MCF 10A (cell line): ENCODE measurements around the gene SOWAHA. TPM values are rescaled to one million over a fixed set of nuclear protein-coding genes. Genes with fewer than 3 reads are reported as not detected.

Experiments
- BruUV-seq: library from RNA; stranded (reverse); fragments of 400-500 nt; replicated peaks from 2 replicates; lab custom pipeline; 2021; lab: Mats Ljungman, UMichigan
- CTCF ChIA-PET: fragments of 300-600 bp; sonication (Branson Sonifier 250); formaldehyde crosslinking; extraction: SDS; loops from one replicate; lab custom pipeline; 2021; ENCODE audit warnings: antibody characterized with exemption, inconsistent platforms; lab: Yijun Ruan, JAX
- POLR2A ChIA-PET: fragments of 300-600, 350-650 bp; sonication (Branson Sonifier 250); formaldehyde crosslinking; extraction: SDS; loops from one replicate; lab custom pipeline; 2020; ENCODE audit warnings: antibody characterized with exemption, inconsistent platforms; lab: Yijun Ruan, JAX
- DNase-seq: peaks from one replicate; pipeline ENCODE4 v3.0.0-alpha.2; 2018; ENCODE audit not compliant: unreplicated experiment
- H3K27ac Mint-ChIP-seq: one replicate; pipeline ENCODE4 v1.8.0; 2022; ENCODE audit warnings: mild to moderate bottlenecking, low read depth, mixed read lengths; ENCODE audit not compliant: unreplicated experiment
- H3K27me3 Mint-ChIP-seq: one replicate; pipeline ENCODE4 v1.8.0; 2022; ENCODE audit warnings: mixed read lengths; ENCODE audit not compliant: insufficient read depth, unreplicated experiment
- H3K36me3 Mint-ChIP-seq: one replicate; pipeline ENCODE4 v1.8.0; 2022; ENCODE audit warnings: mild to moderate bottlenecking, moderate library complexity, mixed read lengths; ENCODE audit not compliant: insufficient read depth, unreplicated experiment
- H3K4me1 Mint-ChIP-seq: one replicate; pipeline ENCODE4 v1.8.0; 2022; ENCODE audit warnings: mixed read lengths; ENCODE audit not compliant: insufficient read depth, unreplicated experiment
- H3K4me3 Mint-ChIP-seq: one replicate; pipeline ENCODE4 v1.8.0; 2022; ENCODE audit warnings: mild to moderate bottlenecking, moderate library complexity, mixed read lengths; ENCODE audit not compliant: unreplicated experiment
- H3K9me3 Mint-ChIP-seq: one replicate; pipeline ENCODE4 v1.8.0; 2022; ENCODE audit warnings: mixed read lengths; ENCODE audit not compliant: unreplicated experiment
- intact Hi-C: fragments of 100-400 bp; cut with micrococcal nuclease; formaldehyde crosslinking; loops from 2 replicates; pipeline ENCODE4 v1.14.1; 2022
- total RNA-seq: library from RNA; stranded (reverse); gene quantifications from 2 replicates; pipeline ENCODE4 v1.2.3, GENCODE V29; 2022
- TF ChIP-seq, protein P1 (sequence below): fragments of 200-600 bp; IDR thresholded peaks from one replicate; pipeline ENCODE4 v1.8.0; 2022; ENCODE audit warnings: antibody characterized with exemption, mild to moderate bottlenecking; ENCODE audit not compliant: unreplicated experiment

SOWAHA gene
- total RNA-seq, 1 experiment from 2014 or later: not detected

GRCh38 chr5:132812123-132812765 is 858 bp upstream of the SOWAHA start:
- BruUV-seq: no TSS peak
- intact Hi-C loops: no loop called here
- peak overlapping the region; percentile 68 for H3K4me3 Mint-ChIP-seq
- H3K36me3 Mint-ChIP-seq: no peaks in the 10 kb centered on the region
- H3K27me3 Mint-ChIP-seq: peaks cover 30% of the 10 kb centered on the region
- ChIA-PET CTCF (interaction anchor here (5.7 kb wide), 1 partner anchor 8 kb away, joined by 58 read pairs; no protein-coding TSS in a partner anchor), POLR2A (no interaction called here)
- H3K4me1 Mint-ChIP-seq: peaks cover 4% of the 10 kb centered on the region
- no peak for DNase-seq
- no peaks in the 10 kb centered on the region for H3K9me3 Mint-ChIP-seq
- H3K27ac Mint-ChIP-seq: no peak overlapping the region
- TF ChIP-seq, protein P1, sequence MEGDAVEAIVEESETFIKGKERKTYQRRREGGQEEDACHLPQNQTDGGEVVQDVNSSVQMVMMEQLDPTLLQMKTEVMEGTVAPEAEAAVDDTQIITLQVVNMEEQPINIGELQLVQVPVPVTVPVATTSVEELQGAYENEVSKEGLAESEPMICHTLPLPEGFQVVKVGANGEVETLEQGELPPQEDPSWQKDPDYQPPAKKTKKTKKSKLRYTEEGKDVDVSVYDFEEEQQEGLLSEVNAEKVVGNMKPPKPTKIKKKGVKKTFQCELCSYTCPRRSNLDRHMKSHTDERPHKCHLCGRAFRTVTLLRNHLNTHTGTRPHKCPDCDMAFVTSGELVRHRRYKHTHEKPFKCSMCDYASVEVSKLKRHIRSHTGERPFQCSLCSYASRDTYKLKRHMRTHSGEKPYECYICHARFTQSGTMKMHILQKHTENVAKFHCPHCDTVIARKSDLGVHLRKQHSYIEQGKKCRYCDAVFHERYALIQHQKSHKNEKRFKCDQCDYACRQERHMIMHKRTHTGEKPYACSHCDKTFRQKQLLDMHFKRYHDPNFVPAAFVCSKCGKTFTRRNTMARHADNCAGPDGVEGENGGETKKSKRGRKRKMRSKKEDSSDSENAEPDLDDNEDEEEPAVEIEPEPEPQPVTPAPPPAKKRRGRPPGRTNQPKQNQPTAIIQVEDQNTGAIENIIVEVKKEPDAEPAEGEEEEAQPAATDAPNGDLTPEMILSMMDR: no peak

GRCh38 chr5:132813599-132814502 is 749 bp downstream of the SOWAHA start:
- BruUV-seq: no TSS peak
- no peak overlapping the region for H3K4me3 Mint-ChIP-seq
- ChIA-PET CTCF (interaction anchor here (0.6 to 1.2 kb wide), 4 partner anchors 12 to 52 kb away, joined by 3 to 4 read pairs (median 4); no protein-coding TSS in a partner anchor), POLR2A (interaction anchor here (0.7 to 1.4 kb wide), 4 partner anchors 16 to 76 kb away, joined by 3 to 7 read pairs (median 3); partner anchors contain the start of genes GDF9, KIF3A, SHROOM1 and UQCRQ)
- peaks cover 30% of the 10 kb centered on the region for H3K27me3 Mint-ChIP-seq
- TF ChIP-seq, protein P1: no peak
- DNase-seq: no peak
- no peak overlapping the region for H3K27ac Mint-ChIP-seq
- intact Hi-C loops: no loop called here
- no peaks in the 10 kb centered on the region for H3K36me3 Mint-ChIP-seq
- no peaks in the 10 kb centered on the region for H3K9me3 Mint-ChIP-seq
- H3K4me1 Mint-ChIP-seq: peaks cover 4% of the 10 kb centered on the region

DNA sequence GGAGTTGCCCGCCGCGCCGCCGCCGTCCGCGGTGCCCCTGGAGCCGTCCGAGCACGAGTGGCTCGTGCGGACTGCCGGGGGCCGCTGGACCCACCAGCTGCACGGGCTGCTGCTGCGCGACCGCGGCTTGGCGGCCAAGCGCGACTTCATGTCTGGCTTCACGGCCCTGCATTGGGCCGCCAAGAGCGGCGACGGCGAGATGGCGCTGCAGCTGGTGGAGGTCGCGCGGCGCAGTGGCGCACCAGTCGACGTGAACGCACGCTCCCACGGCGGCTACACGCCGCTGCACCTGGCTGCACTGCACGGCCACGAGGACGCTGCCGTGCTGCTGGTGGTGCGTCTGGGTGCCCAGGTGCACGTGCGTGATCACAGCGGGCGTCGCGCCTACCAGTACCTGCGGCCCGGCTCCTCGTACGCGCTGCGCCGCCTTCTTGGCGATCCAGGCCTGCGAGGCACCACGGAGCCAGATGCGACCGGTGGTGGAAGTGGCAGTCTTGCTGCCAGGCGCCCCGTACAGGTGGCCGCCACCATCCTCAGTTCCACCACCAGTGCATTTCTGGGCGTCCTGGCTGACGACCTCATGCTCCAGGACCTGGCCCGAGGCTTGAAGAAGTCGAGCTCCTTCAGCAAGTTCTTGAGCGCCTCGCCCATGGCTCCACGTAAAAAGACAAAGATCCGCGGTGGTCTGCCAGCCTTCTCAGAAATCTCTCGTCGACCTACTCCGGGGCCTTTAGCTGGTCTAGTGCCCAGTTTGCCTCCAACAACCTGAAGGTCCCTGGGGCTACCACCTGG is 1.6 kb downstream of the SOWAHA start:
- CTCF ChIA-PET: interaction anchor here (0.6 to 1.6 kb wide), 4 partner anchors 14 to 288 kb away, joined by 3 to 11 read pairs (median 4); no protein-coding TSS in a partner anchor
- Mint-ChIP-seq H3K27ac (no peak overlapping the region), H3K4me3 (peak overlapping the region; percentile 43), H3K36me3 (peaks cover 6% of the 10 kb centered on the region), H3K27me3 (peaks cover 30% of the 10 kb centered on the region), H3K9me3 (no peaks in the 10 kb centered on the region), H3K4me1 (peaks cover 4% of the 10 kb centered on the region)
- intact Hi-C loops: no loop called here
- no TSS peak for BruUV-seq
- POLR2A ChIA-PET: interaction anchor here (0.6 to 1.3 kb wide), 5 partner anchors 14 to 58 kb away, joined by 3 to 5 read pairs (median 3); partner anchors contain the start of genes GDF9, SHROOM1 and UQCRQ
- TF ChIP-seq, protein P1: no peak
- no peak for DNase-seq
